Measurements from ENCODE around the gene CLDN11.
A peak's percentile ranks its signal among the peaks of the same experiment; 100 is the strongest.

CLDN11 gene

GRCh38 chr3:170426240-170426797, 7.7 kb downstream of the CLDN11 start:
- DNase-seq (ENCODE audit: low spot score): peak; percentile 22

GRCh38 chr3:170428095-170428494, 9.4 kb downstream of the CLDN11 start:
- DNase-seq (ENCODE audit: low spot score): no peak

- DNase-seq (ENCODE audit: low spot score): peak; percentile 46
Observed at GRCh38 chr3:170429050-170429449, 10.4 kb downstream of the CLDN11 start.

GRCh38 chr3:170431054-170431453, 12.4 kb downstream of the CLDN11 start:
- DNase-seq (ENCODE audit: low spot score): no peak

GRCh38 chr3:170432416-170432815, 13.7 kb downstream of the CLDN11 start:
- no peak for DNase-seq (ENCODE audit: low spot score)

GRCh38 chr3:170436697-170437096, 18.0 kb downstream of the CLDN11 start:
- DNase-seq (ENCODE audit: low spot score): no peak

GRCh38 chr3:170437176-170437575, 18.5 kb downstream of the CLDN11 start:
- no peak for DNase-seq (ENCODE audit: low spot score)

- no peak for DNase-seq (ENCODE audit: low spot score)
Observed at GRCh38 chr3:170437696-170438407, 19.2 kb downstream of the CLDN11 start.

- no peak for DNase-seq (ENCODE audit: low spot score)
Observed at GRCh38 chr3:170438836-170439235, 20.2 kb downstream of the CLDN11 start.

- DNase-seq (ENCODE audit: low spot score): no peak
Observed at GRCh38 chr3:170440344-170440743, 21.7 kb downstream of the CLDN11 start.

- no peak for DNase-seq (ENCODE audit: low spot score)
Observed at GRCh38 chr3:170441412-170441811, 22.7 kb downstream of the CLDN11 start.

GRCh38 chr3:170442947-170443346, 24.3 kb downstream of the CLDN11 start:
- DNase-seq (ENCODE audit: low spot score): no peak

- DNase-seq (ENCODE audit: low spot score): no peak
Observed at GRCh38 chr3:170443457-170443856, 24.8 kb downstream of the CLDN11 start.

- DNase-seq (ENCODE audit: low spot score): no peak
Observed at GRCh38 chr3:170448584-170448983, 29.9 kb downstream of the CLDN11 start.

- DNase-seq (ENCODE audit: low spot score): no peak
Observed at GRCh38 chr3:170450039-170450438, 31.4 kb downstream of the CLDN11 start.

- no peak for DNase-seq (ENCODE audit: low spot score)
Observed at GRCh38 chr3:170454509-170454908, 35.8 kb downstream of the CLDN11 start.

GRCh38 chr3:170458285-170458684, 39.6 kb downstream of the CLDN11 start:
- DNase-seq (ENCODE audit: low spot score): no peak

GRCh38 chr3:170463011-170463410, 44.3 kb downstream of the CLDN11 start:
- DNase-seq (ENCODE audit: low spot score): no peak

- peak; percentile 36 for DNase-seq (ENCODE audit: low spot score)
Observed at GRCh38 chr3:170465955-170466354, 47.3 kb downstream of the CLDN11 start.

GRCh38 chr3:170467007-170467406, 48.3 kb downstream of the CLDN11 start:
- no peak for DNase-seq (ENCODE audit: low spot score)

GRCh38 chr3:170467571-170468147, 49.0 kb downstream of the CLDN11 start:
- DNase-seq (ENCODE audit: low spot score): no peak

GRCh38 chr3:170469151-170470062, 50.7 kb downstream of the CLDN11 start:
- DNase-seq (ENCODE audit: low spot score): no peak
